ENCODE measurements around the gene PRR18.
"Not testable (repeated sequence)": the region's sequence is repeated elsewhere in the genome, so short reads cannot be mapped to it uniquely, and the experiment has no call there.

Gene PRR18, protein sequence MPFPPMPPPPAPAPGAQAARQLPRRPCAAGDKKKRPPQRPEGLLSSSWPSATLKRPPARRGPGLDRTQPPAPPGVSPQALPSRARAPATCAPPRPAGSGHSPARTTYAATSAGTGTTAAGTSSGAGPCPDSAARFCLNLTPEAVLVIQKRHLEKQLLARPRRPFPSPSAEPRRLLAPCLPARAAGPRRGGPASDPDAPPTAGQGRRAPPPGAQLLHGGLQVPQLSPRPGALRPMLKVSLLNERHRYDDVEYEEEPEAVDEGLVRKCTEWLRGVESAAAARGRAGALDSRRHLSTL

DNA sequence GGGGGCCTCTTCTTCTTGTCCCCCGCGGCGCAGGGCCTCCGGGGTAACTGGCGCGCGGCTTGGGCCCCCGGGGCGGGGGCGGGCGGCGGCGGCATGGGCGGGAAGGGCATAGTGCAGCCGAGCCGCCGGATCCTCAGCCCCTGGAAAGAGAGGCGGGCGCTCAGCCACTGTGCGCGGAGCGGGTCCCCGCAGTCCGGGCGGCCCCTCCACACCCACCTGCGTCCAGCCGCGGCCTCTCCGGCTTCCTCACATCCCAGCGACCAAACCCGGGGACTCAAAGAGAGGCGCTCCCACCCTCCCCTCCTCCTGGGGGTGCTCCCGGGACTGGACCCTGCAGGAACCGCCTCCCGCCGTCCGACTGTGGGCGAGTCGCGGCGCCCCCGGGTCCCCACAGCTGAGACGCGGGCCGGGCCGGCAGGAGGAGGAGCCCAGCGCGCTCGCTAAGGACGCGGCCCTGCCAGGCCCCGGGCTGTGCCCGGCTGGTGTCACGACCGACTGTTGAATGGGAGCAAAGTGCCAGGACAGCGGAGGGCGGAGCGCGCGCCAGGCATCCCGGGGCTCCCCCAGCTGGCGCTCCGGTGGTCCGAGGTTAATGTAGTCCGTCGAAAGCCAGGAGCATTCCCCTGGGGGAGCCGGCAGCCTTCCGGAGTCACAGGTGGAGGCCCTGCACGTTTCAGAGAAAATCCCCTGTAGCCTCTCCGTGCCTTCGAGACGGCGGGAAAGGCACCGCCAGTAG lies at the start of gene PRR18:
PRR18 (minus strand) TSS at position 360 of the 736 bp plus-strand sequence; CDS start at position 110, 250 bp downstream.
- H3K36me3 Mint-ChIP-seq (ENCODE audit: low read depth), result no peaks in the 10 kb centered on the region
- intact Hi-C loops (cut with micrococcal nuclease), result no loop called here
- peak within 1 kb of the TSS; percentile 54 for H3K4me3 Mint-ChIP-seq
- H3K4me1 Mint-ChIP-seq (ENCODE audit: low read depth), result peaks cover 8% of the 10 kb centered on the region
- H3K9me3 Mint-ChIP-seq, result no peaks in the 10 kb centered on the region
- H3K27ac Mint-ChIP-seq, result no peak within 1 kb of the TSS
- H3K27me3 Mint-ChIP-seq, result peaks cover 64% of the 10 kb centered on the region

DNA sequence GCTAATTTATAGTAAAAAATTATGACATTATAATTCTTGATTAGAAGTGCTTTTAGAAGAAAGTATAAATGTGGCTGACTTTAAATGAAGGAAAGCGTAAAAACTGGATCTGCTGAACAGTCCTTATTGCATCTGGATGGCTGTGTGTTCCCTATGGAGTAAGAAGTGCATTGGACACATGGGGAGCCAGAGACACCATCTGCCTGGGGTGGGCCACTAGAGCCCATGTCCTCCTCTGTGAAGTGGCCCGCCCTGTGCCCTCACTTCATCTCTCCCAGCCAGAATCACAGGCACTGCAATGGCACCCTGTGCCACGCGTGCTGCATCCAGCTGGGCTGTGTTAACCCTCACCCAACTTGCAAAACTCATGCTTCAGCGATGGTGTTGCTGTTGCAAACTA lies 47.4 kb upstream of the PRR18 start:
- intact Hi-C loops (cut with micrococcal nuclease), result no loop called here
- Mint-ChIP-seq H3K27ac (no peak overlapping the region), H3K36me3 (ENCODE audit: low read depth) (no peaks in the 10 kb centered on the region)

DNA sequence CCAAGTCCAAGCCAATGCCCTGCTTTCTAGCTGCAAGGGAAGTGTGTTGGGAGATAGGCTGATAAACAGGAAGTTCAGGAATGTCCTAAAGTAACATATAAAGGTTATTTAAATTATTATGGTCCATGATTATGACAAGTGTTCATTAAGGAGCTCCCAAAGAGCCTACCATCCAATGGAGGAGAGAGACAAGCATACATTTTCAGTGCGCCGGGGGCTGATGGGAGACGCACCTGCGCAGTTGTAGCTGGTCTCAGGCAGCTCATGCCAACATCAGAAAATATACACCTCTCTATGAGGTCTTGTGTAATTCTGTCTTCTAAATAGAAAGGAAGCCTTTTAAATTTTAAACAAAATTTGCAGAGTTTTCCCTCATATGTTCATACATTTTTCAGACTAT lies 46.8 kb upstream of the PRR18 start:
- no peak overlapping the region for H3K4me3 Mint-ChIP-seq
- H3K9me3 Mint-ChIP-seq, result no peaks in the 10 kb centered on the region
- H3K27ac Mint-ChIP-seq, result no peak overlapping the region
- H3K27me3 Mint-ChIP-seq, result no peaks in the 10 kb centered on the region
- peaks cover 30% of the 10 kb centered on the region for H3K4me1 Mint-ChIP-seq (ENCODE audit: low read depth)
- no peaks in the 10 kb centered on the region for H3K36me3 Mint-ChIP-seq (ENCODE audit: low read depth)
- intact Hi-C loops (cut with micrococcal nuclease), result no loop called here

More for the DNA sequence above, 47.4 kb upstream of the PRR18 start:
- Mint-ChIP-seq H3K9me3 (no peaks in the 10 kb centered on the region), H3K4me1 (ENCODE audit: low read depth) (peaks cover 36% of the 10 kb centered on the region), H3K27me3 (no peaks in the 10 kb centered on the region), H3K4me3 (no peak overlapping the region)

DNA sequence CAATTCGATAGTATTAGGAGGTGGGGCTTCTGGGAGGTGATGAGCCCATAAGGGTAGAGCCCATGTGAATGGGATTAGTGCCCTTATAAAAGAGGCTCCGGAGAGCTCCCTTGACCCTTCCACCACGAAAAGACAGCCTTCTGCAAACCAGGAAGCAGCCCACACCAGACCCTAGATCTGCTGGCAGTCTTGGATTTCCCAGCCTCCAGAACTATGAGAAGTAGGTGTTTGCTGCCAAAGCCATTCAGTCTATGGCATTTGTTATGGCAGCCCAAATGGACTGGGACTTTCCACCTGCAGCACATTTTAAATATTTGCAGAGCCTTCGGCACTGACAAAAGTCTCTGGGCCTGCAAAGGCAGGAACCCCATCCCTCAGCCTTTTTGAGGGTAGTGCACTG lies 46.0 kb upstream of the PRR18 start:
- Mint-ChIP-seq H3K4me3 (no peak overlapping the region), H3K4me1 (ENCODE audit: low read depth) (peaks cover 24% of the 10 kb centered on the region), H3K27me3 (no peaks in the 10 kb centered on the region), H3K9me3 (no peaks in the 10 kb centered on the region), H3K36me3 (ENCODE audit: low read depth) (no peaks in the 10 kb centered on the region), H3K27ac (no peak overlapping the region)
- intact Hi-C loops (cut with micrococcal nuclease), result no loop called here

DNA sequence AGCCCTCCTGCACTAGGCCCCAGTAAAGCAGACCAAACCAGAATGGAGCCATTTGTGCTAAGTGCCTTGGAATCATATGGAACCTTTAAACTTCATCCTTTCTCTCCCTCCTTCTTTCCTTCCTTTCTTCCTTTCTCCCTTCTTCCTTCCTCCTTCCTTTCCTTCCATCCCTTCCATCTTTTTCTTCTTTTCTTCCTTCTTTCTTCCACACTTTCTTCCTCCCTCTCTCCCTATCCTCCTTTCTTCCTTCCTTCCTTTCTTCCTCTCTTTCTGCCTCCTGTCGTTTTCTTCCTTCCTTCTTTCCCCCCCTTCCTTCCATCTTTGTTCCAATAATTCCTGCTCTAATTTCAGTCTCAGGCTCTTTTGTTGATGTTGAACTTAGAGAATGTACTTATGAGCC lies 45.3 kb upstream of the PRR18 start:
- Mint-ChIP-seq H3K27ac (peak overlapping the region; percentile 7), H3K4me3 (no peak overlapping the region), H3K36me3 (ENCODE audit: low read depth) (no peaks in the 10 kb centered on the region), H3K9me3 (no peaks in the 10 kb centered on the region), H3K27me3 (no peaks in the 10 kb centered on the region), H3K4me1 (ENCODE audit: low read depth) (peaks cover 25% of the 10 kb centered on the region)
- intact Hi-C loops (cut with micrococcal nuclease), result no loop called here

DNA sequence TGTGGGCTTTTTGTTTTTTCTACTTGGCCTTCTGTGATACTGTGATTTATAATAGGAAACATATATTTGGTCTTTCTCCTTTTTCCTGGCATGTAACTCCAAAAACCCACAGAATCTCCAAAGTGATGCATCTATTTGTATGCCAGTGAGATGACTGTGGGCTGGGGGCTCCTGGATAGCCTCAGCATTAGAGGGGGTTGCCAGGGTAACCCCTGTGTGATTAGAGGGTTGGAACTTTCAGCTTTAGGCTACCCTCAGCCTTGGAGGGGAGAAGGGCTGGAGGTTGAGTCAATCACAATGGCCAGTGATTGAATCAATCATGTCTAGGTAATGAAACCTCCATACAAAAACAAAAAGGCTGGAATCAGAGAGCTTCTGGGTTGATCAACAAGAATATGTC lies 44.7 kb upstream of the PRR18 start:
- H3K27ac Mint-ChIP-seq, result peak overlapping the region; percentile 84
- intact Hi-C loops (cut with micrococcal nuclease), result no loop called here
- H3K4me3 Mint-ChIP-seq, result no peak overlapping the region
- peaks cover 30% of the 10 kb centered on the region for H3K4me1 Mint-ChIP-seq (ENCODE audit: low read depth)
- H3K9me3 Mint-ChIP-seq, result no peaks in the 10 kb centered on the region
- H3K27me3 Mint-ChIP-seq, result no peaks in the 10 kb centered on the region
- no peaks in the 10 kb centered on the region for H3K36me3 Mint-ChIP-seq (ENCODE audit: low read depth)

DNA sequence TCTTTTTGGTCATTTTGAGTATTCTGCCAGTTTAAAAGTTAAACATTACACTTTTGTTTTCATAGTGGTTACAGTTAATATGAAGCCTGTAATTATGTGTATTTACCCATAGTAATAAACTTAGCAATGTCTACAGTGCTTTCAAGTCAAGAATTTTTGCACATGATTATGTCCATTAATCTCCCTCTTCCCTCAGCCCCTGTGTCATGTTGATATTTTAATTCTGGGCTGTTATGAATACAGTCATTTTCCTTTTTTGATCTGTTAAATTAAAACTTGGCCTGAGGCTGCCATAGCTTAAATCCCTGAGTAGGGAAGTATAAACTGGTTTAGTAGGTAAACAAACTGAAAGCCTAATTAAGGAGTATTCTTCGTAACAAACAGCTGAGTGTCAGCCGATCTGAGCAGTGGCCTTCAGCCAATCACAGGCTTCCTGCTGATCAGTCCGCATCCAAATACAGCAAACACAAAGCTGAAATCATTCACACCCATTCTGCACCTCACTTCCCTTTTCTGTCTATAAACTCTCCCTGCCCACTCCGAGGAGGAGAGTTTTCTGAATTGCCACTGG lies 43.6 kb upstream of the PRR18 start:
- intact Hi-C loops (cut with micrococcal nuclease), result no loop called here
- Mint-ChIP-seq H3K27ac (peak overlapping the region; percentile 84), H3K4me3 (peak overlapping the region; percentile 32), H3K4me1 (ENCODE audit: low read depth) (peaks cover 42% of the 10 kb centered on the region), H3K9me3 (no peaks in the 10 kb centered on the region), H3K27me3 (no peaks in the 10 kb centered on the region), H3K36me3 (ENCODE audit: low read depth) (no peaks in the 10 kb centered on the region)

DNA sequence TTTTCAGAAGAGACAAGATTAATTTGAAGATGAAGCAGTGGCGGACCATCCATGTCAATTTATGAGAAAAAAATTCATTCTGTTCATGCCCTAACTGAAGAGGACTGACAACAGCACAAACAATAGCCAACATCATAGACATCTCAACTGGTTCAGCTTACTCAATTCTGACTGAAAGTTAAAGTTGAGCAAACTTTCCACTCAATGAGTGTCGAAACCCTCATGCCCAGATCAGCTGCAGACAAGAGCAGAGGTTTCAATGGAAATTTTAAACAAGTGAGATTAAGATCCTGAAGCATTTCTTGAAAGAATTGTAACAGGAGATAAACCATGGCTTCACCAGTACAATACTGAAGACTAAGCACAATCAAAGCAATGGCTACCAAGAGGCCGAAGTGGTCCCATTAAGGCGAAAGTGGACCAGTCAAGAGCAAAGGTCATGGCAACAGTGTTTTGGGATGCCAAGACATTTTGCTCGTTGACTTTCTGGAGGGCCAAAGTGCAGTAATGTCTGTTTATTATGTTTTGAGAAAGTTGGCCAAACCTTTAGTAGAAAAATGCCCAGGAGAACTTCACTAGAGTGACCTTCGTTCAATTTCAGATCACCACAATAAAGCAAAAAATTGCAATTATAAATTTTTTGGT lies 40.2 kb upstream of the PRR18 start:
- no peaks in the 10 kb centered on the region for H3K9me3 Mint-ChIP-seq
- H3K27me3 Mint-ChIP-seq, result no peaks in the 10 kb centered on the region
- peak overlapping the region; percentile 18 for H3K27ac Mint-ChIP-seq
- intact Hi-C loops (cut with micrococcal nuclease), result no loop called here
- H3K4me1 Mint-ChIP-seq (ENCODE audit: low read depth), result peaks cover 56% of the 10 kb centered on the region
- no peak overlapping the region for H3K4me3 Mint-ChIP-seq
- H3K36me3 Mint-ChIP-seq (ENCODE audit: low read depth), result no peaks in the 10 kb centered on the region

DNA sequence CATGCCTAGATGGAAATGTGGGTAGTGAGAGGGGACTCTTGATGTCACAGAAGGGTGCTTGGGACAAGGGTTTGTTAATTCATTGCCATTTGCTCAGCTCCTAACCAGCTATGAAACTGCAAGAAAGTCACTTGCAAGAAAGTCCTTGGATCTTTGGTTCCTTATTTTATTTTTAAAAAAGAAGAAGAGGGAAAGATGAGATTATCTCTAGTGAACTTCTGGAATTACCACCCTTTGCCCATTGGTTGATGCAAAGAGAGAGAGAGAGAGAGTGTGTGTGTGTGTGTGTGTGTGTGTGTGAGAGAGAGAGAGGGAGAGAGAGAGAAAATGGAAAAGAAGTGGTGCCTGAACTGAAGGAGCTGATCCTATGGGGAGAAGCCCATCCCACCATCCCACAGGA lies 38.8 kb upstream of the PRR18 start:
- intact Hi-C loops (cut with micrococcal nuclease), result no loop called here
- Mint-ChIP-seq H3K36me3 (ENCODE audit: low read depth) (peaks cover 8% of the 10 kb centered on the region), H3K27ac (peak overlapping the region; percentile 18), H3K9me3 (no peaks in the 10 kb centered on the region), H3K4me3 (no peak overlapping the region), H3K27me3 (no peaks in the 10 kb centered on the region), H3K4me1 (ENCODE audit: low read depth) (peaks cover 42% of the 10 kb centered on the region)

DNA sequence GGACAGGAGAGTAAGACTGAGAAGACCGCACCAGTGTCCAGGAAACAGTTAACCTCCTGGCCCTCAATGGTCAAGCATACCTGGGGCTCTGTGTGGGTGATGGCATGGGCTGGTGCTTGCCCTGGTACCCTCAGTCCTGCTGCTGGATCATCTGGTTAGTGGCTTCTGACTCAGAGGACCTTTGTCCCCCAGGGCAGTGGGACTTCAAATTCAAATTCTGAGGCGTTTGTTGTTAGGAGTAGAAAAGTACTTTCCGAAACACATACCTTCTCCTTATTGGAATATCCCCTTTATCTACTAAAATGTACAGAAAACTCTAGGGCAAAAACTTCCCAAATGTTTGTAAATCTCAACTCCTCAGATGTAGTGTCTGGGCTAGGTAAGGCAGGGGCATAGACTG lies 38.3 kb upstream of the PRR18 start:
- Mint-ChIP-seq H3K27me3 (no peaks in the 10 kb centered on the region), H3K4me3 (no peak overlapping the region), H3K27ac (peak overlapping the region; percentile 18), H3K9me3 (no peaks in the 10 kb centered on the region), H3K36me3 (ENCODE audit: low read depth) (peaks cover 12% of the 10 kb centered on the region), H3K4me1 (ENCODE audit: low read depth) (peaks cover 37% of the 10 kb centered on the region)
- intact Hi-C loops (cut with micrococcal nuclease), result no loop called here

DNA sequence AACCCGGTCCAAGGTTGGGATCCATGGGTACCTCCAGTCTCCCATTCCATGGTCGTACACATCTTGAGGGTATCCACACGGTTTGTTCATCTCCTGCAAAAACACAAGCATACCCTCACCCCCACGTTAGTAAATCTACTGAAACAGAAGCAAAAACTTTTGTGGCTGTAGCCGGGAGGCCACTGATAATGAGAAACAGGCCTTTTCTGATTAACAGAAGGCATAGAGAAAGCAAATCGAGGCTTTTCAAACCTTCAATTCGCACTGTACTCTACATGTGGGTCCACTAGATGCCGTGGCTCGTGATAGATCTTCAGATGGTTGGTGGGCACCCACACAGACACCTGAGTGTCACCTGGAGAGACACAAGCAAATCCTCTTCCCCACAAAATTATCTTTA lies 37.5 kb upstream of the PRR18 start:
- H3K27me3 Mint-ChIP-seq; H3K4me3 Mint-ChIP-seq; intact Hi-C loops (cut with micrococcal nuclease); H3K9me3 Mint-ChIP-seq: not testable (repeated sequence)
- Mint-ChIP-seq H3K36me3 (ENCODE audit: low read depth) (peaks cover 12% of the 10 kb centered on the region), H3K27ac (peak overlapping the region; percentile 18), H3K4me1 (ENCODE audit: low read depth) (peaks cover 36% of the 10 kb centered on the region)

DNA sequence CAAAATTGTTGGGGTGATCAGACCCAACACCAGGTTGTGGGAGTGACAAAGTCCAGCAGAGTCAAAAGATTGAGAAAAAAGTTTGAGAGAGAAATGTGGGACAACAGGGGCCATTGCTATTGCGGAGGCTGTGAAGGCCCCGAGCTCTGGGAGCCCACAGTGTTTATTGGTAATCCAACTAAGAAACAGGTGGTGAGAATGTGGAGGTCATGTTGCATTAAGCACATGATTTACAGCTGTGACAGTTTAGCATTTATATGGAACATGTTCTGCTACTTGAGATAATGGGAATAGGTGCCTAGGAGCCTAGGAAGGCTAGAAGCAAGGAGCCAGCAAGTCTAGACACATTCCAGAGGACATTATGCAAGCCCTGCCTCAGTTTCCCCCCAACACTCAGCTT lies 36.7 kb upstream of the PRR18 start:
- H3K4me1 Mint-ChIP-seq (ENCODE audit: low read depth), result peaks cover 36% of the 10 kb centered on the region
- peak overlapping the region; percentile 37 for H3K27ac Mint-ChIP-seq
- H3K36me3 Mint-ChIP-seq (ENCODE audit: low read depth), result peaks cover 12% of the 10 kb centered on the region
- H3K9me3 Mint-ChIP-seq; H3K4me3 Mint-ChIP-seq; intact Hi-C loops (cut with micrococcal nuclease); H3K27me3 Mint-ChIP-seq: not testable (repeated sequence)

DNA sequence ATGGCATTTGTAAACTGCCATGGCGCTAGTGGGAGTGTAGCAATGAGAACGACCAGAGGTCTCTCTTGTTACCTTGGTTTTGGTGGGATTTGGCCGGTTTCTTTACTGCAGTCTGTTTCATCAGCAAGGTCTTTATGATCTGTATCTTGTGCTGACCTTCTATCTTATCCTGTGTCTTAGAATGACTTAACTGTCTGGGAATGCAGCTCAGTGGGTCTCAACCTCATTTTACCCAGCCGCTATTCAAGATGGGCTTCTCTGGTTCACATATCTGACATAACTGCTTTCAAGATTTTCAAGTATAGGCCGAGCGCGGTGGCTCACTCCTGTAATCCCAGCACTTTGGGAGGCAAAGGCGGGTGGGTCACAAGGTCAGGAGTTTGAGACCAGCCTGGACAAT lies 36.0 kb upstream of the PRR18 start:
- Mint-ChIP-seq H3K27me3 (no peaks in the 10 kb centered on the region), H3K27ac (peak overlapping the region; percentile 37)
- intact Hi-C loops (cut with micrococcal nuclease), result no loop called here

DNA sequence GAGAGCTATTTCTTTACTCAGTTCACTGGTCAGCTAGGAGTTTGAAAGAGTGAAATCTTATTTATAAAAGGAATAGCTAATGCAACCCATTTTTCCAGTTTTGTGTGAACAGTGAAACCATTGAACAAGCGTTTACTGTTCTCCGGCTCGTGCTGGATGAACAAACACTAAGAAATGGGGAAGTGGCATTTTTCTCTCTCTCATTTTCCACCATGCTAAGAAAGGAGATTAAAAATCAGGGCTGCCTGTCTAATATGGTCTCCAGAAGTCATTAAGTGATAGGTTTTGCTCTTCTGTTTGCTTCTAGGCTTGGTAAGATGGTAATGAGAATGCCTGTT lies 34.9 kb upstream of the PRR18 start:
- Mint-ChIP-seq H3K4me1 (ENCODE audit: low read depth) (peaks cover 32% of the 10 kb centered on the region), H3K4me3 (peak overlapping the region; percentile 92), H3K27ac (peak overlapping the region; percentile 94), H3K36me3 (ENCODE audit: low read depth) (peaks cover 12% of the 10 kb centered on the region), H3K27me3 (no peaks in the 10 kb centered on the region), H3K9me3 (no peaks in the 10 kb centered on the region)
- intact Hi-C loops (cut with micrococcal nuclease), result loop anchor here (2.0 kb wide), 1 partner anchor 84 kb away; no protein-coding TSS in a partner anchor

More for the DNA sequence above, 36.0 kb upstream of the PRR18 start:
- Mint-ChIP-seq H3K36me3 (ENCODE audit: low read depth) (peaks cover 12% of the 10 kb centered on the region), H3K4me1 (ENCODE audit: low read depth) (peaks cover 36% of the 10 kb centered on the region), H3K4me3 (no peak overlapping the region), H3K9me3 (no peaks in the 10 kb centered on the region)

Measured in dendritic cell treated with granulocyte-macrophage colony-stimulating factor and Interleukin-4, amounts not matched to agents 40 ng/mL and 50 ng/mL, for 4 days (primary cell).